ENCODE measurements around the gene TNFRSF18.
"Not testable (repeated sequence)": the region's sequence is repeated elsewhere in the genome, so short reads cannot be mapped to it uniquely, and the experiment has no call there.

The TNFRSF18 gene, protein sequence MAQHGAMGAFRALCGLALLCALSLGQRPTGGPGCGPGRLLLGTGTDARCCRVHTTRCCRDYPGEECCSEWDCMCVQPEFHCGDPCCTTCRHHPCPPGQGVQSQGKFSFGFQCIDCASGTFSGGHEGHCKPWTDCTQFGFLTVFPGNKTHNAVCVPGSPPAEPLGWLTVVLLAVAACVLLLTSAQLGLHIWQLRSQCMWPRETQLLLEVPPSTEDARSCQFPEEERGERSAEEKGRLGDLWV

DNA sequence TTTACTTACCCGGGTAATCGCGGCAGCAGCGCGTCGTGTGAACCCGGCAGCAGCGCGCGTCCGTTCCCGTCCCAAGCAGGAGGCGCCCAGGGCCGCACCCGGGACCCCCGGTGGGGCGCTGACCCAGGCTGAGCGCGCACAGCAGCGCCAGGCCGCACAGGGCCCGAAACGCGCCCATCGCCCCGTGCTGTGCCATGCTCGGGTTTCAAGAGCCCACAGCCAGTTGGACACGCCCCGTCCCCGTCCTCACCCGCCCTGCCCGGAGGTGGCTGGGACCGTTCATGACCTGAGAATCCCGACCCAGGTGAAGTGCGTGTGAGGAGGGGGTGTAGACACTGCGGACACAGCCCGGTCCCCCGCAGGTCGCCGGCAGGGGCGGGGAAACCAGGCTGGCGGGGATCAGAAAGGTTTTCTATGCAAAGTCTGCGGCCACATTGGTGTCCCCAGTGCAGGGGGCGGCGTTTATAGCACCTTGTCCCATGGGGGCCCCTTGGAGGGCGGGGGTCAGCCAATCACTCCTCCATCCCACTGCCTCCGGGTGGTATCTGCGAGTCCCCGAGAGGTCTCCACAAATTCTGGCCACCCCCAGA lies at the start of gene TNFRSF18:
TSS of gene TNFRSF18 (minus strand) at position 217 of the 590 bp plus-strand sequence. CDS start at position 196, 21 bp downstream.
- DNase-seq: peak; percentile 78

- no peak for DNase-seq
These were observed 49.2 kb upstream of the TNFRSF18 start for GRCh38 chr1:1255611-1256010.

GRCh38 chr1:1255078-1255477 lies 48.7 kb upstream of the TNFRSF18 start:
- DNase-seq: no peak

GRCh38 chr1:1254667-1254998 lies 48.2 kb upstream of the TNFRSF18 start:
- DNase-seq: no peak

DNA sequence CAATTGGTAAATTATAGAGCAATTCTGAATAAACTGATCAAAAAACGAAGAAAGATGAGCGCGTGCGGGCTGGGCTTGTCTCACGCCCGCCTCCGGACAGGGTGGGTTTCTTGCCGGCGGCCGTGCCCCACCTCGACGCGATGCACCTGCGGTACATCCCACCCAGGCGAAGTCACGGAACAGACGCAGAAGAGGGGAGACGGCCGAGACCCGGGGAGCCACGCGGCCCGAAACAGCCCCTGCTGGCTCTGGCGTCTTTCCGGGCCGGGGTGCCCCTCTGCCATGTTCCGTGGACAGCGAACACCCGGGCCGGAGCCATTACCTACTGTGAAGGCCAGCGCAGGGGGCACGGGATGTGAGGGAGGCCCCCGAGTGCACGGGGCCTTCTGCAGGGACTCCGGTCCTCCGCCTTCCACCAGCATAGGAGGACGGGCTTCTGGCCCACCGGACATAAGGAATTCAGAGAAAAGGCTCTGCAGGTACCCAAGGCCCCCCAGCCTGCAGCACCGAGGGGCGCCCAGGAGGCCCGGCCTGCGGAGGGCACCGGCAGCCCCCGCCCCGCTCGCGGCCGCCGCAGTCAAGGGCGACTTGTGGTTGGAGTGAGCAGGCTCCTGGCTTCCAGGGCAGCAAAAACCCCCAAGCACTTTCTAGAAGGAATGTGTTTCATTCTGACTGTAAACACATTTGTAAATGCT lies 47.7 kb upstream of the TNFRSF18 start:
- no peak for DNase-seq

GRCh38 chr1:1253314-1253713 lies 46.9 kb upstream of the TNFRSF18 start:
- no peak for DNase-seq

GRCh38 chr1:1250786-1251284 lies 44.4 kb upstream of the TNFRSF18 start:
- DNase-seq: peak; percentile 77 to 83

- not testable (repeated sequence) for DNase-seq
These were observed 41.9 kb upstream of the TNFRSF18 start for GRCh38 chr1:1248009-1248913.

DNA sequence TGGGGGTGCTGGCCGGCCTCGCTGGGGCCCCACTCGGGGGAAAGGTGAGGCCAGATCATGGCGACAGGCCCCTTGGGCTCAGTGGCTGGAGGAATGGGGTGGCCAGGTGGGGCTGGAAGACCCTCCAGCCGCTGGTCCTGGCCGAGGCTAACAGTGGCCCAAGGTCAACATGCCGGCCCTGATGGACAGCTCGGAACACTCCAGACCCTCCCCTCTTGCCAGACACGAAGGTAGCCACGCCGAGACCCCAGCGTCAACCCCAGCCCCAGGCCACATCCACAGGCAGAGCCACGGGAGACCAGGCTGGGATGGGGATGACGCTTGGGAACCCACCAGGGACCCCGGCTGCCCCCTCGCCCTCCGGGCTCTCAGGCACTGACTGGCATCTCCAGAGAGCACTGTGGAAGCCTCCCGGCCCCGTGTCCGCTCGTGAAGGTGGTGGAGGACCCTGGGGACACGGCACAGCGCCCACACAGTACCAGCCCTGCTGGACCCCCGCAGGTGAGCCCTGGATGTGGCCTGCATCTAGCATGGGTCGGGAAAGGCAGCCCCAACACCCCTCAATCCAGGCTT lies 41.0 kb upstream of the TNFRSF18 start:
- no peak for DNase-seq

GRCh38 chr1:1246577-1247340 lies 40.4 kb upstream of the TNFRSF18 start, which contains the start of gene C1QTNF12:
Gene C1QTNF12, minus strand, starts transcription at chr1:1246722. Its CDS starts 32 bp downstream, at chr1:1246690.
- DNase-seq: no peak

DNA sequence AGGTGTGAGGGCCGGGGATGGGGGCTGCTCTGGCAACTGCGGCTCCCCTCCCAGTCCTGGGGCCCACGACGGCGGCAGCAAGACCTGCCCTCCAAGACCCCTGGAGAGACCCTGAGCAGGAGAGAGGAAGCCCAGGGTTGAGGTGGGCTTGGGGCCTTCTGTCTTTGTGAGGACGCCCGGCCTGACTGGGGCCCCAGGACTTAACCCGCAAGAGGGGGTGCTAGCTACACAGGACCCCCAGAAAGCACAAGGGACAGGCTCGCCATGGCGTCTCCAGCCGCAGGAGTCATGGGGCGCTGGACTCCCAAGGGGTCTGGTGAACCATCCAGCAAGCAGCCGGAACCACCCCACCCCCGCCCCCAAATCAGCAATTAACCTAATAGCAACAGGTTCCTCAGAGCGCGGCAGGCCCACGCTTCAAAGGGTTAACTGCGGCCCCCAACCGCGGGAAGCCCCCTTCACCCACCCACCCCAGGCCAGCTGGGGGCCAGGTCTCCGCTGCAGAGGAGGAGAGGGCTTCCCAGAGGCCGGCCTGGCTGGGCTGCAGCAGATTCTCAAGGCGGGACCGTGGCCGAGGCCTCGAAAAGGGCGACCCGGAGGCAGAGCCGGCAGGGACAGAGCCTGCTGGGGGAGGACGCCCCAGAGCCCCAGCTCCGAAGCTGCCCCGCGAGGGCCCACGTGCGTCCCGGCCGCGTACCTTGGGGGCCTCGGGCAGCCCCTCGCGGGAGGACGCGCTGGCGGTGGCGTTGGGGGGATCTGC lies 39.6 kb upstream of the TNFRSF18 start:
- no peak for DNase-seq

DNA sequence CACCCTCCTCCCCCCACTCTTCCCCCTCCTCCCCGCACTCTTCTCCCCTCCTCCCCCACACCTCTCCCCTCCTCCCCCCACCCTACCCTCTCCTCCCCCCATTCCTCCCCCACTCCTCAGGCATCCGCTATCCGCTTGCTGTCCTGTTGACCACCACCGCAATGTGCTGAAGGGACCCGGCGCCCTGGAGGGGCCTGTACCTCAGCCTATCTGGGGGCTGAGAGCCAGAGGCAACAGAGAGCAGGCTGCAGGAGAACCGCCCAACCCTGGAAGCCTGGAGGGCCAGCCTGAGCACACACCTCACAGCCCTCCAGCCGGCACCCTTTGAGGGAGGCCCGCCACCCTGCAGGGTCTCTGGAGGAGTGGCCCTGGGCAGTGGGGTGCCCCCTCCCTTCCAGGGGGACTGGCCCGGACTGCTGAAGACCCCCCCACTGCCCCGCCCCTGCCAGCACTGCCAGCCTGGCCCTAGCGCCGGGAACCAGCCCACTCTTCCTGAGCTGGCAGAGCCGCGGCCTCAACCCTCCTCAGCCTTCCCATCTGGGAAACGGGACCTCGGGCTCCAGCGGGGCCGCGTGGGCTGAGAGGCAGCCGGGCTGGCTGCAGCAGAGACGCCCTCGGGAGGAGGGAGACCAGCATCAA lies 38.9 kb upstream of the TNFRSF18 start:
- no peak for DNase-seq

DNA sequence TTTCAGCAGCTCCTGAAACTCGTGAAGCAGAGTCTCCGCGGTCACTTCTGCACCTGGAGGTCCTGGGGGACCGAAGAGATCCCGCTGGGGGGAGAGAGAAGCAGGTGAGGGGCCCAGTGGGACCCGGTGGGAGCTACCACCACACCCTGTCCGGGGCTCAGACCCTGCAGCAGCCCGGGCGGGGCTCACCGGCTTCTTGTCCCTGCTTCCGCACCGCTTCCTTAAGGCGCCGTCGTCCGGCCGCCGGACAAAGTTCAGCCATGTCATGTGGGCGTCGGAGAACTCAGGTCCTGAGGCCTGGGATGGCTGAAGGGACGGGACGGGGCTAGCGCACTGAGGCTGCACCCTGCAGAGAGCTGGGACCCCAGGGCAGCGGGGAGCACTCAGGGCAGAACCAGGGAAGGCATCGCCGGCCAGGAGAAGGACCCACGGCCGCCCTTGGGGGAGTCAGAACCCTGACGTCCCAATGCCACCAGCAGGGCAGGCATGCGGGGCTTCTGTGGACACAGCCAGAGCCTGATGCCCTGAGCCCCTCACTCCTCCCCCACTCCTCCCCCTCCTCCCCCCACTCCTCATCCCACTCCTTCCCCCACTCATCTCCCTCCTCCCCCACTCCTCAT lies 37.9 kb upstream of the TNFRSF18 start:
- DNase-seq: no peak

GRCh38 chr1:1243807-1244191 lies 37.4 kb upstream of the TNFRSF18 start:
- no peak for DNase-seq

DNA sequence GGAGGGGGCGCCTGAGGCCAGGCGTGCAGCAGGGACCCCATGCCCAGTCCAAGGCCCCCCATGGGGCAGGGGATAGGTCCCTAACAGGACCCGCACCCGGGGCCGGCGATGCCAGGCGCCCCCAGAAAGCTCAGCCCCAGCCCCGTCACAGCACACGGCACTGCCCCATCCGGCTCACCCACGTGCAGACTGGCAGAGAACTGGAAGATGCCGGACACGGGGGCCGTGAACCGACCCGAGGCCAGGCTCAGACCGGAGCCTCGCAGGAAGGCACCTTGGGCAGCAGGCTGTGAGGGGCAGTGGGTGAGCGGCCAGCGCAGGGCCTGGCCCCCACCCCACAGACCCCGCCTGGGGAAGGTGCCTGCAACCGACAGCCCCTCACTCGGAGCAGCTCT lies 36.9 kb upstream of the TNFRSF18 start:
- no peak for DNase-seq

DNA sequence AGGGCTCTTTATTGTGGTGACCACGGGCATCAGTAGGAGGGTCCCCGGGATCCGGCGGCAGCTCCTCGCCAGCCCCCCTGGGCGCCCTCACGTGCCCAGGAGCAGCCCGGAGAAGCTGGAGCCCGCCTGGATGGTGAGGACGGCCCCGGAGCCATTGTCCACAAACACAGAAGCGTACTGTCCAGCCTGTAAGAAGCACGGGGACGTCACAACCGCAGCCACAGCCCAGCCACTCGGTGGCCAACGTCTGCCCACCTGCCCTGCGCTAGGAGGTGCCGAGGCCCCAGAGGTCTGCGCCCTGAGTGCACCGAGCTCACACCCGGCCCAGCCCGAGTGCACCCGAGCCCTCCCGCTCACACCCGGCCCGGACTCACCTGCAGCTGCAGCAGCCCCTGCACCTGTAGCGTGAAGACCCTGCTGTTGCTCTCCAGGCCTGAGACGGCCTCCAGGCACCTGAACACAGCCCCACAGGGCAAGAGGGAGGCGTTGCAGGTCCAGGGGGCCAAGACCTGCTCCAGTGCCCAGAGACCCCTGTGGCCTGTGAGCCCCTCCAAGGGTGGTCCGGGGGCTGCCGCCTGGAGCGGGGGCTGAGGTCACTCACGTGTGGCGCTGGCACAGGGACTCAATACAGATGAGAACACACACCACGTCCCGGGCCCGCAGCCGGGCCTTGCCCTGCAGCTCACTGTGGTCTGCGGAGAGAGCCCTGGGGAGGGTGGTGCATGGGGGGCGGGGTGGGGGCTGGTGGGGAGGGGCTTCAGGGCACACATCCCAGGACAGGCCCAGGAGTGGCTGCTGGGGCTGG lies 36.3 kb upstream of the TNFRSF18 start:
- DNase-seq: no peak

DNA sequence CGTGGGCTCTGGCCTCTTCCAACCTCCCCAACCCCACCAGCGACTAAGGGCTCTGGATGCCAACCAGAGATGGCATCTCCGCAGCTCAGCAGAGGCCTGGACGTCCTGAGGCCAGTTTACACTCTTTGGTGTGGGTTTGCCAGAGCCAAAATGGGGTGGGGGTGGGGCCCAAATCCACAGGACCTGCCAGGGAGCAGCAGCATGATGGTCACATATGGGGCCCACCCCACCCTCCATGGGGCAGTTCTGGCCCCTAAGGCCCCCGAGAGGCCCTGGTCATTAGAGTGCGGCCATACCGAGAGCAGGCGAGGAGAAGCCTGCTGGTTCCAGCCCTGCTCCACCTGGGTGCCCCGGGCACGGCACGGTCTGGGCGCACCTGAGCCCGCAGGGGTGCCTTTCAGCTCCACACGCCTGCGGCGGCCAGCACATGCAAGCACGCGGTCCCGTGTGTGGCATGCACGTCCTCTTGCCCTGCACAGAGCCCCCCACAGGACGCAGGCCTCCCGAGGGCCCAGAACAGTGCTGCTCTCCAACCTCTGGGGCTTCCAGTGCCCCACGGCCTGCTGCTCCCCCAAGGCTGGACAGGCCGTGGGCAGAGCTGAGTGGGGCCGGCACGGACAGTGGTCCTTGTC lies 35.3 kb upstream of the TNFRSF18 start:
- no peak for DNase-seq

DNA sequence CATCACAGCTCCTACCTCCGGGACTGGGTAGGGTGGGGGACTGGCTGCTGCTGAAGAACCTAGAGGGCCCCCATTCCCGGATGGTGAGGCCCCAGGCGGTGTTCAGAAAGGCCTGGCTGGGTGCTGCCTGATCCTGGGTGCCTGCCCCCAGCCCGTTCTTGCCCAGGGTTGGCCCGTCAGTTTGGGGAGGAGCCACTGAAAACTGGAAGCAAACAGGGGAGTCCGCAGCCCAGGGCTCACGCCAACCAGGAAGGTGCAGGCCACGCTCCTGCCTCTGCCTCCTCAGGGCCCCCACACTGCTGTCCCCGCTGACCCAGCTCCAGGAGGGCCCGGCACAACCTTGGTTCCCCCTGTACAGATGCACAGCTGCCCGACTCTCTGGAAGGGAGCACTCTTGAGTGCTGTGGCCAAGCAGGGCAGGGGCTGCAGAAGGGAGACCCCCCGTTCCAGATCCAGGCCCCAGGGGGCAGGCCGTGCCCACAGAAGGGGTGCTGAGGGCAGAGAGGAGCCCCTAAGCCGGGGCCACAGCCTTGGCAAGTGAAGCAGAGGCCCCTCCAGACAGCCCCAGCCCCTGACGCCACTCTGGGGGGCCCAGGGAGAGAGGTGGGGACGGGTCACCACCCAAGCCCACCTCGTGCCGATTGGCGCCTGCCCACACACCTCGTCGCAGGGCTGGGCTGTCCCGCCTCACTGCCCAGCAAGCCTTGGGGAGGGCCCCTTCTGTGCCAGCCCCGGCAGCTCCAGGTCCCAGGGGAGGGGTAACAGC lies 34.6 kb upstream of the TNFRSF18 start:
- no peak for DNase-seq

All from activated T-cell treated with anti-CD3 and anti-CD28 coated beads, Interleukin-2, amount 50 U/mL, for 48 hours (primary cell).